K562 (cell line): Measurements from ENCODE around the gene PNMT.

ENCODE experiments used
- MIER1 ChIP-seq: fragments of 450-650 bp; IDR thresholded peaks from 2 replicates; pipeline ENCODE4 v1.6.1; 2016; ENCODE audit warnings: antibody characterized with exemption, mild to moderate bottlenecking, low read depth
- PCBP2 ChIP-seq: fragments of 200-400 bp; formaldehyde crosslinking; IDR thresholded peaks from 2 replicates; pipeline ENCODE4 v1.6.1; 2018; ENCODE audit warnings: low read length, low read depth, mild to moderate bottlenecking, moderate library complexity; ENCODE audit not compliant: poor library complexity, severe bottlenecking
- POLR2A ChIP-seq: fragments of 450-650 bp; conservative IDR thresholded peaks from 2 replicates; pipeline ENCODE4 v1.6.1; 2016
- SETDB1 ChIP-seq: IDR thresholded peaks from one replicate; pipeline ENCODE4 v1.6.1; 2012; ENCODE audit warnings: low read length, control low read depth, inconsistent platforms
- ZNF121 ChIP-seq: sonication (generic); formaldehyde crosslinking; conservative IDR thresholded peaks from 2 replicates; pipeline ENCODE4 v1.8.0; 2022; ENCODE audit warnings: missing genetic modification reagents
- TF ChIP-seq, protein P1 (sequence below), 3 experiments: IDR thresholded peaks in 2 of 3; conservative IDR thresholded peaks in 1 of 3; 2 replicates each; pipeline ENCODE4 v1.5.1; 2011 to 2012; ENCODE audit warnings: low read length in 3 of 3, mild to moderate bottlenecking in 3 of 3, control low read depth in 2 of 3, improper control_type of control experiment in 1 of 3, inconsistent platforms in 1 of 3, low read depth in 1 of 3, mixed read lengths in 1 of 3, moderate library complexity in 1 of 3; ENCODE audit not compliant: insufficient read depth in 2 of 3
- TF ChIP-seq, protein P2 (sequence below), 2 experiments: fragments of 450-650 bp; formaldehyde crosslinking in 1 of 2; IDR thresholded peaks; 2 replicates each; pipeline versions ENCODE4 v1.4.0 to v1.6.1; 2014 to 2020; ENCODE audit warnings: mild to moderate bottlenecking in 2 of 2, borderline replicate concordance in 1 of 2, low read depth in 1 of 2

DNA sequence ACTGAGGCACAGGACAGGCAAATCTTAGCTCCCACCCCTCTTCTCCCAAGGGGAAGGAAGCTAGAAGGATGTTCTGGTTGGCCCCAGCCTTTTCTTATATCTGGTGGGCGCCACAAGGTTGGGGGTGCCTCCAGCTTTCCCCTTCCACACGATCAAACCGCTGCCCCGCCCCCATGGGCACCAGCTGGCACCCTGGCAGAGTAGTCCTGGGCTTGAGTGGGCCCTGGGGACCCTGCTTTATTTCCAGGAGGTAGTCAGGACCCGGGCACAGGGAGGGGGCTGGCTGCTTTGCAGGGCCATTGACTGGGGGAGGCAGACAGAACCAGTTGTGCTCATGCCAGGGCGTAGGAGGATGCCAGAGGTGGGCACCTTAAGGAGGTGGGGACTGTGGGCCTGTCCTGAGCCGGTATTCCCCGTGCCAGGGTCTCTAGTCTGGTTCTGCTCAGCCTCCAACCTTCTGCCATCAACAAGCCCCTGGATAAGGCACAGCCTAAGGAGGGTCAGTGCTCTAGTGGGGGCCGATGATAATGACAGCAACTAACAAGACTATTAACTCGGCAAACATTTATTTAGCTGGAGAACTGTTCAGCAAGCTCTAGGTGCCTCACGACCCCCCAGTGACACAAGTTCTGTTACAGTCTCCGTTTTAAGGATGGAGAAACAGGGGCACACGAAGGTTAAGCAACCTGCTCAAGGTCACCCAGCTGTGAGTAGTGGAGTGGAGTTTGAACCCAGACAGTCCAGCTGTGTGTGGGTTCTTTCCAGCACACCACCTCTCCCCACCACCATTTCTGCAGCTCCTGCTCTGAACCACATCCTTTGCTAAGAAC, 49.1 kb upstream of the PNMT start:
- TF ChIP-seq SETDB1 (no peak), PCBP2 (no peak), MIER1 (no peak), ZNF121 (no peak), POLR2A (no peak)
- TF ChIP-seq, protein P1, sequence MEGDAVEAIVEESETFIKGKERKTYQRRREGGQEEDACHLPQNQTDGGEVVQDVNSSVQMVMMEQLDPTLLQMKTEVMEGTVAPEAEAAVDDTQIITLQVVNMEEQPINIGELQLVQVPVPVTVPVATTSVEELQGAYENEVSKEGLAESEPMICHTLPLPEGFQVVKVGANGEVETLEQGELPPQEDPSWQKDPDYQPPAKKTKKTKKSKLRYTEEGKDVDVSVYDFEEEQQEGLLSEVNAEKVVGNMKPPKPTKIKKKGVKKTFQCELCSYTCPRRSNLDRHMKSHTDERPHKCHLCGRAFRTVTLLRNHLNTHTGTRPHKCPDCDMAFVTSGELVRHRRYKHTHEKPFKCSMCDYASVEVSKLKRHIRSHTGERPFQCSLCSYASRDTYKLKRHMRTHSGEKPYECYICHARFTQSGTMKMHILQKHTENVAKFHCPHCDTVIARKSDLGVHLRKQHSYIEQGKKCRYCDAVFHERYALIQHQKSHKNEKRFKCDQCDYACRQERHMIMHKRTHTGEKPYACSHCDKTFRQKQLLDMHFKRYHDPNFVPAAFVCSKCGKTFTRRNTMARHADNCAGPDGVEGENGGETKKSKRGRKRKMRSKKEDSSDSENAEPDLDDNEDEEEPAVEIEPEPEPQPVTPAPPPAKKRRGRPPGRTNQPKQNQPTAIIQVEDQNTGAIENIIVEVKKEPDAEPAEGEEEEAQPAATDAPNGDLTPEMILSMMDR (IDR thresholded peaks at IDR 0.05 in 2 of 3, conservative IDR thresholded peaks at IDR 0.05 in 1 of 3; ENCODE audit: insufficient read depth in 2 of 3, low read depth in 1 of 3, low read length in 3 of 3): no peak
- TF ChIP-seq, protein P2, sequence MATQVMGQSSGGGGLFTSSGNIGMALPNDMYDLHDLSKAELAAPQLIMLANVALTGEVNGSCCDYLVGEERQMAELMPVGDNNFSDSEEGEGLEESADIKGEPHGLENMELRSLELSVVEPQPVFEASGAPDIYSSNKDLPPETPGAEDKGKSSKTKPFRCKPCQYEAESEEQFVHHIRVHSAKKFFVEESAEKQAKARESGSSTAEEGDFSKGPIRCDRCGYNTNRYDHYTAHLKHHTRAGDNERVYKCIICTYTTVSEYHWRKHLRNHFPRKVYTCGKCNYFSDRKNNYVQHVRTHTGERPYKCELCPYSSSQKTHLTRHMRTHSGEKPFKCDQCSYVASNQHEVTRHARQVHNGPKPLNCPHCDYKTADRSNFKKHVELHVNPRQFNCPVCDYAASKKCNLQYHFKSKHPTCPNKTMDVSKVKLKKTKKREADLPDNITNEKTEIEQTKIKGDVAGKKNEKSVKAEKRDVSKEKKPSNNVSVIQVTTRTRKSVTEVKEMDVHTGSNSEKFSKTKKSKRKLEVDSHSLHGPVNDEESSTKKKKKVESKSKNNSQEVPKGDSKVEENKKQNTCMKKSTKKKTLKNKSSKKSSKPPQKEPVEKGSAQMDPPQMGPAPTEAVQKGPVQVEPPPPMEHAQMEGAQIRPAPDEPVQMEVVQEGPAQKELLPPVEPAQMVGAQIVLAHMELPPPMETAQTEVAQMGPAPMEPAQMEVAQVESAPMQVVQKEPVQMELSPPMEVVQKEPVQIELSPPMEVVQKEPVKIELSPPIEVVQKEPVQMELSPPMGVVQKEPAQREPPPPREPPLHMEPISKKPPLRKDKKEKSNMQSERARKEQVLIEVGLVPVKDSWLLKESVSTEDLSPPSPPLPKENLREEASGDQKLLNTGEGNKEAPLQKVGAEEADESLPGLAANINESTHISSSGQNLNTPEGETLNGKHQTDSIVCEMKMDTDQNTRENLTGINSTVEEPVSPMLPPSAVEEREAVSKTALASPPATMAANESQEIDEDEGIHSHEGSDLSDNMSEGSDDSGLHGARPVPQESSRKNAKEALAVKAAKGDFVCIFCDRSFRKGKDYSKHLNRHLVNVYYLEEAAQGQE (IDR thresholded peaks at IDR 0.05; ENCODE audit: borderline replicate concordance): no peak
- TF ChIP-seq, protein P2 (CRISPR knock-in tag; IDR thresholded peaks at IDR 0.05; ENCODE audit: low read depth): no peak
